Fibroblast of lung (primary cell): ENCODE results near the gene RHBG. TPM values are rescaled to one million over a fixed set of nuclear protein-coding genes. Genes with fewer than 3 reads are reported as not detected.

Experiments
- DNase-seq, 2 donors: peaks; one replicate each; pipeline versions ENCODE4 v3.0.0 to v3.0.0-alpha.2; 2010; ENCODE audit warnings: low read depth in 2 of 2
- H2AFZ ChIP-seq: 2 replicates; pipeline ENCODE4 v1.5.1; 2012; ENCODE audit warnings: low read length, control low read depth, inconsistent platforms
- H3K27ac ChIP-seq: 2 replicates; pipeline ENCODE4 v1.5.1; 2011; ENCODE audit warnings: low read length, control low read depth; ENCODE audit not compliant: insufficient read depth
- H3K27me3 ChIP-seq: 2 replicates; pipeline ENCODE4 v1.5.1; 2011; ENCODE audit warnings: mild to moderate bottlenecking, low read length; ENCODE audit not compliant: control insufficient read depth, insufficient read depth
- H3K36me3 ChIP-seq: 2 replicates; pipeline ENCODE4 v1.5.1; 2011; ENCODE audit warnings: low read length; ENCODE audit not compliant: control insufficient read depth, insufficient read depth
- H3K4me1 ChIP-seq: 2 replicates; pipeline ENCODE4 v1.5.1; 2011; ENCODE audit warnings: low read length; ENCODE audit not compliant: control insufficient read depth, insufficient read depth; ENCODE audit errors: extremely low read depth
- H3K4me2 ChIP-seq: 2 replicates; pipeline ENCODE4 v1.5.1; 2011; ENCODE audit warnings: low read length, control low read depth; ENCODE audit not compliant: insufficient read depth; ENCODE audit errors: extremely low read depth
- H3K4me3 ChIP-seq, 4 experiments: fragments of 200-600 bp in 1 of 4; sonication (generic) in 1 of 4; replicated peaks in 1 of 4; 2 replicates each; pipeline ENCODE4 v1.5.1; 2011 to 2016; ENCODE audit warnings: low read length in 4 of 4, low read depth in 3 of 4, mild to moderate bottlenecking in 3 of 4, control low read depth in 2 of 4, inconsistent platforms in 1 of 4, mixed read lengths in 1 of 4; ENCODE audit not compliant: insufficient read depth in 1 of 4; ENCODE audit errors: control extremely low read depth in 1 of 4
- H3K79me2 ChIP-seq: 2 replicates; pipeline ENCODE4 v1.5.1; 2012; ENCODE audit warnings: mild to moderate bottlenecking, low read length, inconsistent platforms; ENCODE audit not compliant: control insufficient read depth, insufficient read depth
- H3K9ac ChIP-seq: 2 replicates; pipeline ENCODE4 v1.5.1; 2011; ENCODE audit warnings: mild to moderate bottlenecking, low read length, control low read depth; ENCODE audit not compliant: insufficient read depth
- H3K9me3 ChIP-seq: 2 replicates; pipeline ENCODE4 v1.5.1; 2012; ENCODE audit warnings: low read depth, low read length; ENCODE audit not compliant: control insufficient read depth, insufficient read depth
- H4K20me1 ChIP-seq: 2 replicates; pipeline ENCODE4 v1.5.1; 2011; ENCODE audit warnings: low read length; ENCODE audit not compliant: control insufficient read depth, insufficient read depth; ENCODE audit errors: extremely low read depth
- EZH2 ChIP-seq: IDR thresholded peaks from 2 replicates; pipeline ENCODE4 v1.5.1; 2012; ENCODE audit warnings: low read length, control low read depth, mild to moderate bottlenecking; ENCODE audit errors: missing control alignments
- polyA plus RNA-seq, 2 donors: library from polyadenylated mRNA; depleted of rRNA in 1 of 2; stranded (reverse) in 1 of 2; unstranded in 1 of 2; fragments of >200 nt; gene quantifications; 2 replicates each; pipeline ENCODE4 v1.2.1, GENCODE V29; 2011 to 2012; ENCODE audit warnings: missing spikeins in 1 of 2
- total RNA-seq: library from RNA; depleted of rRNA; stranded (reverse); fragments of >200 nt; gene quantifications from 2 replicates; pipeline ENCODE4 v1.2.1, GENCODE V29; 2014
- TF ChIP-seq, protein P1 (sequence below), 2 donors: IDR thresholded peaks in 1 of 2; conservative IDR thresholded peaks in 1 of 2; 1 replicate in 1 of 2; 2 replicates in 1 of 2; pipeline ENCODE4 v1.5.1; 2011 to 2012; ENCODE audit warnings: low read length in 2 of 2, control low read depth in 1 of 2, inconsistent platforms in 1 of 2, low read depth in 1 of 2, mild to moderate bottlenecking in 1 of 2

RHBG gene
- total and polyA plus RNA-seq, 2 donors (not counting 1 experiment from before 2014, with no cell fraction given) = not detected

GRCh38 chr1:156356262-156356874 lies 12.6 kb upstream of the RHBG start:
- TF ChIP-seq, protein P1, sequence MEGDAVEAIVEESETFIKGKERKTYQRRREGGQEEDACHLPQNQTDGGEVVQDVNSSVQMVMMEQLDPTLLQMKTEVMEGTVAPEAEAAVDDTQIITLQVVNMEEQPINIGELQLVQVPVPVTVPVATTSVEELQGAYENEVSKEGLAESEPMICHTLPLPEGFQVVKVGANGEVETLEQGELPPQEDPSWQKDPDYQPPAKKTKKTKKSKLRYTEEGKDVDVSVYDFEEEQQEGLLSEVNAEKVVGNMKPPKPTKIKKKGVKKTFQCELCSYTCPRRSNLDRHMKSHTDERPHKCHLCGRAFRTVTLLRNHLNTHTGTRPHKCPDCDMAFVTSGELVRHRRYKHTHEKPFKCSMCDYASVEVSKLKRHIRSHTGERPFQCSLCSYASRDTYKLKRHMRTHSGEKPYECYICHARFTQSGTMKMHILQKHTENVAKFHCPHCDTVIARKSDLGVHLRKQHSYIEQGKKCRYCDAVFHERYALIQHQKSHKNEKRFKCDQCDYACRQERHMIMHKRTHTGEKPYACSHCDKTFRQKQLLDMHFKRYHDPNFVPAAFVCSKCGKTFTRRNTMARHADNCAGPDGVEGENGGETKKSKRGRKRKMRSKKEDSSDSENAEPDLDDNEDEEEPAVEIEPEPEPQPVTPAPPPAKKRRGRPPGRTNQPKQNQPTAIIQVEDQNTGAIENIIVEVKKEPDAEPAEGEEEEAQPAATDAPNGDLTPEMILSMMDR (conservative IDR thresholded peaks at IDR 0.05 in 1 of 2, IDR thresholded peaks at IDR 0.05 in 1 of 2; ENCODE audit: low read depth in 1 of 2, low read length in 2 of 2) = no peak
- no peak for TF ChIP-seq EZH2
- H3K27ac ChIP-seq = no peak overlapping the region
- H3K27me3 ChIP-seq = peaks cover 28% of the 10 kb centered on the region
- no peak for DNase-seq
- no peak overlapping the region for H3K9ac ChIP-seq
- H3K4me2 ChIP-seq = no peak overlapping the region
- no peak overlapping the region for H3K4me3 ChIP-seq
- H4K20me1 ChIP-seq = no peaks in the 10 kb centered on the region
- no peaks in the 10 kb centered on the region for H3K9me3 ChIP-seq
- no peaks in the 10 kb centered on the region for H3K4me1 ChIP-seq
- H3K79me2 ChIP-seq = no peaks in the 10 kb centered on the region
- H2AFZ ChIP-seq = no peak overlapping the region
- no peaks in the 10 kb centered on the region for H3K36me3 ChIP-seq

GRCh38 chr1:156356875-156357534 lies 12.0 kb upstream of the RHBG start:
- no peaks in the 10 kb centered on the region for H3K9me3 ChIP-seq
- peak; percentile 34 for TF ChIP-seq EZH2
- TF ChIP-seq, protein P1 (conservative IDR thresholded peaks at IDR 0.05 in 1 of 2, IDR thresholded peaks at IDR 0.05 in 1 of 2; ENCODE audit: low read depth in 1 of 2, low read length in 2 of 2) = peak; percentile 57 to 82
- no peaks in the 10 kb centered on the region for H3K79me2 ChIP-seq
- no peak overlapping the region for H3K4me3 ChIP-seq
- no peaks in the 10 kb centered on the region for H4K20me1 ChIP-seq
- H3K4me1 ChIP-seq = no peaks in the 10 kb centered on the region
- no peak for DNase-seq
- no peaks in the 10 kb centered on the region for H3K36me3 ChIP-seq
- no peak overlapping the region for H3K4me2 ChIP-seq
- peaks cover 27% of the 10 kb centered on the region for H3K27me3 ChIP-seq
- H2AFZ ChIP-seq = no peak overlapping the region
- no peak overlapping the region for H3K9ac ChIP-seq
- no peak overlapping the region for H3K27ac ChIP-seq

DNA sequence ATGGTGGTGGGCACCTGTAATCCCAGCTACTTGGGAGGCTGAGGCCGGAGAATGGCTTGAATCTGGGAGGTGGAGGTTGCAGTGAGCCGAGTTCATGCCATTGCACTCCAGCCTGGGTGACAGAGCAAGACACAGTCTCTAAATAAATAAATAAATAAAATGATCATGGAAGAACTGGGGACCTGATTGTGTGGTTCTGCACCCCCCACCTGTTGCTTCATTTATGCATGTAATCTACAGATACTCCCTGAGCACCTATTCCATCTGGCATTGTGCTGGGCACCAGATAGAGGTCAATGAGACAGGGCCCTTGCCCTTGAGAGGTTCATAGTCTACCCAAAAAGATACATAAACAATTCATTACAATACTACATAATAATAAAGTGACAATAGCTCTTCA lies 11.0 kb upstream of the RHBG start:
- Histone ChIP-seq H3K4me1 (no peaks in the 10 kb centered on the region), H3K4me2 (no peak overlapping the region), H3K27me3 (peaks cover 23% of the 10 kb centered on the region), H3K9me3 (no peaks in the 10 kb centered on the region), H3K4me3 (no peak overlapping the region), H3K9ac (no peak overlapping the region), H2AFZ (no peak overlapping the region), H3K79me2 (no peaks in the 10 kb centered on the region), H3K27ac (no peak overlapping the region), H4K20me1 (no peaks in the 10 kb centered on the region), H3K36me3 (no peaks in the 10 kb centered on the region)
- TF ChIP-seq EZH2 = no peak
- TF ChIP-seq, protein P1 (conservative IDR thresholded peaks at IDR 0.05 in 1 of 2, IDR thresholded peaks at IDR 0.05 in 1 of 2; ENCODE audit: low read depth in 1 of 2, low read length in 2 of 2) = no peak
- DNase-seq = no peak
